K562 (cell line): ENCODE data around the gene GARIN5B. TPM values are rescaled to one million over a fixed set of nuclear protein-coding genes. Genes with fewer than 3 reads are reported as not detected.

Experiments
- ATF3 ChIP-seq, 2 experiments: fragments of 450-650 bp in 1 of 2; sonication (generic) in 1 of 2; formaldehyde crosslinking in 1 of 2; IDR thresholded peaks in 1 of 2; conservative IDR thresholded peaks in 1 of 2; 2 replicates each; pipeline versions ENCODE4 v1.6.1 to v1.8.1; 2016 to 2023; ENCODE audit warnings: mild to moderate bottlenecking in 2 of 2, moderate library complexity in 2 of 2, inconsistent platforms in 1 of 2, missing genetic modification reagents in 1 of 2
- DDX20 ChIP-seq: fragments of 450-650 bp; IDR thresholded peaks from 2 replicates; pipeline ENCODE4 v1.6.1; 2016; ENCODE audit warnings: missing genetic modification characterization, low read depth, mild to moderate bottlenecking, missing compliant biosample characterization, moderate library complexity
- DNMT1 ChIP-seq: fragments of 450-650 bp; IDR thresholded peaks from 2 replicates; pipeline ENCODE4 v1.6.1; 2016; ENCODE audit warnings: antibody characterized with exemption, mild to moderate bottlenecking
- E2F6 ChIP-seq, 2 experiments: IDR thresholded peaks; 2 replicates each; pipeline ENCODE4 v1.6.1; 2011; ENCODE audit warnings: borderline replicate concordance in 1 of 2, control low read depth in 1 of 2, low read depth in 1 of 2, low read length in 1 of 2, mild to moderate bottlenecking in 1 of 2, mixed read lengths in 1 of 2, moderate library complexity in 1 of 2; ENCODE audit not compliant: insufficient read depth in 1 of 2, insufficient read length in 1 of 2, poor library complexity in 1 of 2, severe bottlenecking in 1 of 2; ENCODE audit errors: extremely low read depth in 1 of 2
- KHSRP ChIP-seq: fragments of 450-650 bp; IDR thresholded peaks from 2 replicates; pipeline ENCODE4 v1.6.1; 2017
- MED1 ChIP-seq: sonication (generic); formaldehyde crosslinking; IDR thresholded peaks from 2 replicates; pipeline ENCODE4 v1.8.1; 2023; ENCODE audit warnings: missing genetic modification reagents, borderline replicate concordance
- PHF20 ChIP-seq: fragments of 450-650 bp; IDR thresholded peaks from 2 replicates; pipeline ENCODE4 v1.6.1; 2018; ENCODE audit not compliant: partially characterized antibody
- RAD51 ChIP-seq: fragments of 450-650 bp; IDR thresholded peaks from 2 replicates; pipeline ENCODE4 v1.7.1; 2016; ENCODE audit warnings: low read depth, mild to moderate bottlenecking, borderline replicate concordance
- RHOXF2B ChIP-seq: fragments of 250-450 bp; sonication (Bioruptor Pico); conservative IDR thresholded peaks from 2 replicates; pipeline ENCODE4 v1.5.1; 2021
- SNAPC5 ChIP-seq: fragments of 250-450 bp; sonication (Bioruptor Pico); IDR thresholded peaks from 2 replicates; pipeline ENCODE4 v1.8.0; 2021; ENCODE audit warnings: moderate library complexity, mild to moderate bottlenecking, inconsistent platforms
- USF2 ChIP-seq: sonication (generic); formaldehyde crosslinking; IDR thresholded peaks from 2 replicates; pipeline ENCODE4 v1.5.0; 2020; ENCODE audit warnings: missing genetic modification reagents
- ZNF146 ChIP-seq: IDR thresholded peaks from one replicate; pipeline ENCODE4 v1.6.1; 2018; ENCODE audit warnings: missing compliant biosample characterization; ENCODE audit not compliant: unreplicated experiment
- ZNF699 ChIP-seq: fragments of 250-450 bp; sonication (Bioruptor Pico); IDR thresholded peaks from 2 replicates; pipeline ENCODE4 v1.8.0; 2021; ENCODE audit warnings: mild to moderate bottlenecking, moderate library complexity; ENCODE audit not compliant: insufficient replicate concordance
- polyA plus RNA-seq, 8 experiments: library from polyadenylated mRNA; depleted of rRNA in 4 of 8; stranded (reverse) in 5 of 8; unstranded in 3 of 8; fragments of >200 nt; fragmentation: Nextera tagmentation in 2 of 8; fragmentation: Illumina TruSeq in 1 of 8; extraction: Ambion mirVana in 2 of 8; extraction: Trizol in 1 of 8; gene quantifications; 2 replicates each; pipeline versions ENCODE4 v1.2.1 to v1.2.3, GENCODE V29; 2011 to 2014; ENCODE audit warnings: inconsistent platforms in 1 of 8, missing spikeins in 1 of 8
- total RNA-seq, 7 experiments: library from RNA; depleted of rRNA in 6 of 7; stranded (reverse); fragments of >200 nt in 6 of 7; fragmentation: Illumina TruSeq in 2 of 7; extraction: Trizol in 2 of 7; gene quantifications; 2 replicates each; pipeline versions ENCODE4 v1.2.1 to v1.2.3, GENCODE V29; 2011 to 2021; ENCODE audit warnings: low replicate concordance in 1 of 7
- TF ChIP-seq, protein P1 (sequence below), 3 experiments: IDR thresholded peaks in 2 of 3; conservative IDR thresholded peaks in 1 of 3; 2 replicates each; pipeline ENCODE4 v1.5.1; 2011 to 2012; ENCODE audit warnings: low read length in 3 of 3, mild to moderate bottlenecking in 3 of 3, control low read depth in 2 of 3, improper control_type of control experiment in 1 of 3, inconsistent platforms in 1 of 3, low read depth in 1 of 3, mixed read lengths in 1 of 3, moderate library complexity in 1 of 3; ENCODE audit not compliant: insufficient read depth in 2 of 3
- TF ChIP-seq, protein P2 (sequence below): fragments of 250-450 bp; sonication (Bioruptor Pico); IDR thresholded peaks from 2 replicates; pipeline ENCODE4 v1.5.0; 2020; ENCODE audit warnings: mild to moderate bottlenecking
- TF ChIP-seq, protein P3 (sequence below): sonication (generic); formaldehyde crosslinking; IDR thresholded peaks from 2 replicates; pipeline ENCODE4 v1.8.1; 2023; ENCODE audit warnings: mild to moderate bottlenecking, missing genetic modification reagents

Gene GARIN5B
- total and polyA plus RNA-seq, 9 of the 15 experiments (the other 6 are each of a cell fraction or from before 2014, with no cell fraction given): not detected

DNA sequence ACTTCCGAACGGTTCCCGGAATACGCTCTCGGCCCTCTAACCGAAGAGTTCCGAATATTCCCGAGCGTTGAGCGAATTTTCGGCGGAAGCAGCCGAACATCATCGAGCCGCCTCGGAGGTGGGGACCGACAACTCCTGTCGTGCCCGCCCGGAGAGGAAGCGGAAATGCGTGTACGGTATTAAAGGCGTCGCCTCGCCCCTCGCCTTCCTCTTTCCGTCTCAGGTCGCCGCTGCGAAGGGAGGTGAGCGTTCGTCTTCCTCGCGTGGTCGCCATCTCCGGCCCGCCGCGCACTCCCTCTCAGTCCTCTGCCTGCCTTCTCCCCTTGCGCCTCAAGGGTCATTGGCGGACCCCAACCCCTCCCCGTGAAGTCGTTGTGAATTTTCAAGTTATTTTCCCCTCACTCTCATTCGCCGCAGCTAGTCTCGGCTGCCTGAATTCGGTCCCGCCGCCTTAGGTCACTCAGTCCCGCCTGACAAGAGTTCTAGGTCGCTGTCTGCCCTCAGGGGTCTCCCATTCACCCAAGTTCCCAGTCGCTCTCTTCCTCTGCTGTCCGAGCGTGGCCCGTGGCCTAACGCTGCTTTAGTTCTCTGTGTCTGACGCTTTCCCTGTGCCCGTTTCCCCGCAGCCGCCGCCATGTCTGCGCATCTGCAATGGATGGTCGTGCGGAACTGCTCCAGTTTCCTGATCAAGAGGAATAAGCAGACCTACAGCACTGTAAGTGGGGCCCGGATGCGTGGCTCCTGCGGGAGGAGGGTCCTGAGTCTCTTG lies 22.8 kb upstream of the GARIN5B start, which contains the start of gene RPL28 (continued):
- TF ChIP-seq DNMT1 (no peak), RAD51 (no peak), USF2 (CRISPR knock-in tag) (no peak), SNAPC5 (CRISPR knock-in tag) (no peak), PHF20 (no peak), DDX20 (tag) (no peak), KHSRP (no peak), E2F6 (IDR thresholded peaks at IDR 0.05; ENCODE audit: borderline replicate concordance in 1 of 2, extremely low read depth in 1 of 2, insufficient read depth in 1 of 2, insufficient read length in 1 of 2, low read depth in 1 of 2, low read length in 1 of 2, poor library complexity in 1 of 2, severe bottlenecking in 1 of 2) (peak; percentile 22 to 23), RHOXF2B (CRISPR knock-in tag) (no peak), ZNF699 (no peak), MED1 (CRISPR knock-in tag) (no peak), ZNF146 (CRISPR knock-in tag) (no peak), ATF3 (IDR thresholded peaks at IDR 0.05) (no peak), ATF3 (CRISPR knock-in tag; conservative IDR thresholded peaks at IDR 0.05) (peak; percentile 6; the same call in 1 of the 2 replicates)
- TF ChIP-seq, protein P1, sequence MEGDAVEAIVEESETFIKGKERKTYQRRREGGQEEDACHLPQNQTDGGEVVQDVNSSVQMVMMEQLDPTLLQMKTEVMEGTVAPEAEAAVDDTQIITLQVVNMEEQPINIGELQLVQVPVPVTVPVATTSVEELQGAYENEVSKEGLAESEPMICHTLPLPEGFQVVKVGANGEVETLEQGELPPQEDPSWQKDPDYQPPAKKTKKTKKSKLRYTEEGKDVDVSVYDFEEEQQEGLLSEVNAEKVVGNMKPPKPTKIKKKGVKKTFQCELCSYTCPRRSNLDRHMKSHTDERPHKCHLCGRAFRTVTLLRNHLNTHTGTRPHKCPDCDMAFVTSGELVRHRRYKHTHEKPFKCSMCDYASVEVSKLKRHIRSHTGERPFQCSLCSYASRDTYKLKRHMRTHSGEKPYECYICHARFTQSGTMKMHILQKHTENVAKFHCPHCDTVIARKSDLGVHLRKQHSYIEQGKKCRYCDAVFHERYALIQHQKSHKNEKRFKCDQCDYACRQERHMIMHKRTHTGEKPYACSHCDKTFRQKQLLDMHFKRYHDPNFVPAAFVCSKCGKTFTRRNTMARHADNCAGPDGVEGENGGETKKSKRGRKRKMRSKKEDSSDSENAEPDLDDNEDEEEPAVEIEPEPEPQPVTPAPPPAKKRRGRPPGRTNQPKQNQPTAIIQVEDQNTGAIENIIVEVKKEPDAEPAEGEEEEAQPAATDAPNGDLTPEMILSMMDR (IDR thresholded peaks at IDR 0.05 in 2 of 3, conservative IDR thresholded peaks at IDR 0.05 in 1 of 3; ENCODE audit: insufficient read depth in 2 of 3, low read depth in 1 of 3, low read length in 3 of 3): no peak
- TF ChIP-seq, protein P2, sequence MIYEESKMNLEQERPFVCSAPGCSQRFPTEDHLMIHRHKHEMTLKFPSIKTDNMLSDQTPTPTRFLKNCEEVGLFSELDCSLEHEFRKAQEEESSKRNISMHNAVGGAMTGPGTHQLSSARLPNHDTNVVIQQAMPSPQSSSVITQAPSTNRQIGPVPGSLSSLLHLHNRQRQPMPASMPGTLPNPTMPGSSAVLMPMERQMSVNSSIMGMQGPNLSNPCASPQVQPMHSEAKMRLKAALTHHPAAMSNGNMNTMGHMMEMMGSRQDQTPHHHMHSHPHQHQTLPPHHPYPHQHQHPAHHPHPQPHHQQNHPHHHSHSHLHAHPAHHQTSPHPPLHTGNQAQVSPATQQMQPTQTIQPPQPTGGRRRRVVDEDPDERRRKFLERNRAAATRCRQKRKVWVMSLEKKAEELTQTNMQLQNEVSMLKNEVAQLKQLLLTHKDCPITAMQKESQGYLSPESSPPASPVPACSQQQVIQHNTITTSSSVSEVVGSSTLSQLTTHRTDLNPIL (CRISPR knock-in tag): no peak
- TF ChIP-seq, protein P3, sequence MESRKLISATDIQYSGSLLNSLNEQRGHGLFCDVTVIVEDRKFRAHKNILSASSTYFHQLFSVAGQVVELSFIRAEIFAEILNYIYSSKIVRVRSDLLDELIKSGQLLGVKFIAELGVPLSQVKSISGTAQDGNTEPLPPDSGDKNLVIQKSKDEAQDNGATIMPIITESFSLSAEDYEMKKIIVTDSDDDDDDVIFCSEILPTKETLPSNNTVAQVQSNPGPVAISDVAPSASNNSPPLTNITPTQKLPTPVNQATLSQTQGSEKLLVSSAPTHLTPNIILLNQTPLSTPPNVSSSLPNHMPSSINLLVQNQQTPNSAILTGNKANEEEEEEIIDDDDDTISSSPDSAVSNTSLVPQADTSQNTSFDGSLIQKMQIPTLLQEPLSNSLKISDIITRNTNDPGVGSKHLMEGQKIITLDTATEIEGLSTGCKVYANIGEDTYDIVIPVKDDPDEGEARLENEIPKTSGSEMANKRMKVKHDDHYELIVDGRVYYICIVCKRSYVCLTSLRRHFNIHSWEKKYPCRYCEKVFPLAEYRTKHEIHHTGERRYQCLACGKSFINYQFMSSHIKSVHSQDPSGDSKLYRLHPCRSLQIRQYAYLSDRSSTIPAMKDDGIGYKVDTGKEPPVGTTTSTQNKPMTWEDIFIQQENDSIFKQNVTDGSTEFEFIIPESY (CRISPR knock-in tag): peak; percentile 57
